ENCODE results near the gene BMP8B.
"Not testable (repeated sequence)": the region's sequence is repeated elsewhere in the genome, so short reads cannot be mapped to it uniquely, and the experiment has no call there.

The BMP8B gene

DNA sequence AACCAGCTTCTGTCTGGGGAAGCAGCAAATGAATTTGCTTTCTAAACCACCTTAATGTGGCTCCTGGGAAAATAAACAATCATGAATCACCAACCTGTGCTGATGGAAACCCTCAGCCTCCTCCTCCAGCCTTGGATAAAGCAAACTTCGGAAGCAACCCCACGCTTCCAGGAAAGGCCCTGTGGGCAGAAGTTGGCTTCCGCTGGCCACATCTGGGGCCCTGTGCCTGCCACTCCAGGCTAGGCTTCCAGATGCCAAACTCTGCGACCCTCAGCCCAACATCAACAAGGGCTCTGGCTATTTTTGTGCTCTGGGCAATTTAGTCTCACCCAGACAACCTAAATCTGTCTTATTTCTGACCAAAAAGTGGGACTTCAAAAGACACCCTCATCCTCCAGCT lies 11.4 kb downstream of the BMP8B start:
- no peak for DNase-seq

DNA sequence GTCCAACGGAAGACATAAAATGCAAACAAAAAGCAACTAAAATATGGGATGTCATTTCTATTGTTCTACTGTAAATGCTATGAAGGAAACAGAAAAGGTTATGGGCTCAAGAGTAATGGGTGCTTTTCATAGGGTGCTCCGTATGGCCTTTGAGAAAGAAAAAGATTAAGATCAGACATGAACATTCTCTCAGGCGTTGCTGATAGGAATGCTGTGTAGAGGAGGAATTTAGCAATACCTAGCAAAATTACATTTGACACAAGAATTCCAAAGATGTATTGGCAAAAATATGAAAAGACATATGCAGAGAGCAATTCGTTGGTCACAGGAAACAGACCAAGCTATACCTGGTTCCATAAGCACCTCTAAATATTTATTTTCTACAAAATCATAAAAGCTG lies 11.8 kb downstream of the BMP8B start:
- DNase-seq = no peak

DNA sequence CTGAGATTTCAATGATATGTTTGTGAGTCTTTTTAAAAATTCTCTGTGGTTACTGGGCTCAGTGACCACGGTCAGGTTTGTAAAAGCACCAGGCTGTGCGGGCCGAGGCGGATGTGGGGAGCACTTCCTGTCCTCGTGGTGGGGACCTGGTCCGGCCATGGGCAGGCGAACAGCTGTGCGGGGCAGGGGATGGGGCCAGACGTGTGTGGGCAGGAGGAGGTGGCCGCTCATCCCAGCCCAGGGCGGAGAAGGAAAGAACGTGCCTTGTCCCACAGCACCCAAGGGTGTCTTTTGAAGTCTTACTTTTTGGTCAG lies 12.3 kb downstream of the BMP8B start:
- DNase-seq = no peak

DNA sequence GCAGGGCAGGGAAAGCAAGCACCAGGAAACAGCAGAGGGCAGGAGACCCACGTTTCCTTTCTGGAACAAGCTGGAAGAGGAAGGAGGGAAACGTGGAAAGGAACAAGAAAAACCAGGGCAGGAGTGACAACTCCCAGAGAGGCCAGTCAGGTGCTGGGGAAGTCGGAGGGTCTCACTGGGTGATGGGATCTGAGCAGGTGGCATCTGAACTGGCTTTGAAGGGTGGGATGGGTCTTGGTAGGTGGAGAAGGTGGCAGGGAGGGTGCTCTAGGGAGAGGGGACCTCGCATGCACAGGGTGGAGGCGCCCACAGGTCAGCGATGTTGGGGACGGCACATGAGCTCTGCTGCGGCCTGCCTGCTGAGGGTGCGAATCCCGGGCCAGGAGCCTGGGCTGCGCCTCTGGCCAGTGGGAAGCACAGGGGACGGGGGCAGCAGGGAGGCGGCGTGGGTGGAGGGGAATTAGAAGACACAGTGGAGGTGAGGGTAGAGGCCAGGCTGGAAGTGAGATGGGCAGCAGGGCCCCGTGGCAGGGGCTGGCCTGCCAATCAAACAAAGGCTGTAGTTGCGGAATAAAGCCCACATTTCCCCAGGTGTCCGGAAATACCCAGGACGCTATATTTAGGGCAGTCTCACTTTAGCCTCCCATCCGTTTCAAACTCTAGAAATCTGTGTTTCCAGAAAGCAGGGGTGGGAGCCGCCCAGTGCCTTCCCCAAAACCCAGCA lies 12.8 kb downstream of the BMP8B start:
- not testable (repeated sequence) for DNase-seq

DNA sequence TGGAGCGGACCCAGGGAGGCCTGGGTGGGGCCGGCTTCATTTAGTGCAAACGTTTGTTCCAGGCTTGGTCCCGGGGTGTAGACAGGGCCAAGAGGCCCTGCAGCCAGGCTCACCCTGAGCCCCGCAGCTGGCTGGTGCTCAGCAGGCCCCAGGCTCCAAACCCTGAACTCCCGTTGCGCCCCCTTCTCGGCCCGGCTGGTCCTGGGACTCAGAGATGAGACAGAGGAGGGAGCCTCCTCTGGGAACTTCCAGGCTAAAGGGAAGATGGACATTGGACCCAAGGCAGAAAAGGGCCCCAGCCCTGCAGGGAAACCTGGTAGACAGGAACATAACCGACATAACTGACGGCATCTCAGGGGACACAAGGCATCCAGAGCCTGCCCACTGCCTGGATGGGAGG lies 13.5 kb downstream of the BMP8B start:
- DNase-seq = not testable (repeated sequence)

DNA sequence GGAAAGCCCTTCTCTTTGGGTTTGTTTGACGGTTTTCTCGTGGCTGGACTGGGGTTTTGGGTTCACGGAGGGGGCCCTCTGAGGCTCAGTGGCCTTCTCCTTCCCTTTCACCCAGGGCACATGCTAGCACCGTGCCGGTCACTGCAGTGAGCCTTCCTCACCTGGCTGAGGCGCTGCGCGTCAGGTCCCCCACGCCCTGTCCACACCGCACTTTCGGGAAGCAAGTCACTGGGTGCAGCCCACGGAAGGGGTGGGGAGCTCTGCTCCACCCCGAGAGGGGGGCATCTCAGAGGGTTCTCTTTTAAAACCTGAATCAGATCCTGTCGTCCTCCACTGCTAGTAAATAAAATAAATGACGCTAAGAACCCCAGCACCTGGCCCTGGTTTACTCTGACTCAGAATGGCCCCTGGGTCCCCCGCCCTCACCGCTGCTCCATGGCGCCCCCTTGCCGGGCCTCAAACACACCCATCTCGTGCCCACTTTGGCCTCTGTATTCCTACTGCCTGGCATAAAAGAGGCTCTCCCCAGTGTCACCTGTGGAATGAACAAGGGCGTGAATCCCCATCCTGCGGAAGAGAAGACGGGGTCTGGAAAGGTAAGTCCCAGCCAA lies 15.2 kb downstream of the BMP8B start:
- not testable (repeated sequence) for DNase-seq

DNA sequence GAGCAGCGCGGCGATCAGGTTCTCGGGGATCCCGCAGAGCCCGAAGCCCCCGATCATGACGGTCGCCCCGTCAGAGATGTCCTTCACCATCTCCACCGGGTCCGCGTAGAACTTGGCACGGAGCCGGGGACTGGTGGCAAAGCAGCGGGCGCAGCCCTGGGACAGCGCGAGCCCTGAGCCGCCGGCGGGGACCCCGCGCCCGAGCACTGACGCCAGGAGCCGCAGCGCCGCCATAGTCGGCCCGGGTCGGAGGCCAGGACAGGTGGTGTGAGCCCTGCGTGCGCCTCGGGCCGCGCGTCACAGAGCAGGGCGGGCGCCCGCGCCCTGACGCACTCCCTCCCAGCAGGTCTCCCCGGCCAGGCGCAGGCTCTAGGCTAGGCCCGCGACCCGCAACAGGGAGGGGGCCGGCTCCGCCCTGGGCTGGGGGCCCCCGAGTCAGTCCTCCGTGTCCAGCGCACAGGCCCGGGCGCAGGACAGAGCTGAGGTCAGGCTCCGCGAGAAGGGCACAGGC lies 17.6 kb downstream of the BMP8B start, which contains the start of gene OXCT2:
TSS of gene OXCT2 (minus strand) at position 327 of the 511 bp plus-strand sequence. CDS start at position 234, 93 bp downstream.
- not testable (repeated sequence) for DNase-seq

DNA sequence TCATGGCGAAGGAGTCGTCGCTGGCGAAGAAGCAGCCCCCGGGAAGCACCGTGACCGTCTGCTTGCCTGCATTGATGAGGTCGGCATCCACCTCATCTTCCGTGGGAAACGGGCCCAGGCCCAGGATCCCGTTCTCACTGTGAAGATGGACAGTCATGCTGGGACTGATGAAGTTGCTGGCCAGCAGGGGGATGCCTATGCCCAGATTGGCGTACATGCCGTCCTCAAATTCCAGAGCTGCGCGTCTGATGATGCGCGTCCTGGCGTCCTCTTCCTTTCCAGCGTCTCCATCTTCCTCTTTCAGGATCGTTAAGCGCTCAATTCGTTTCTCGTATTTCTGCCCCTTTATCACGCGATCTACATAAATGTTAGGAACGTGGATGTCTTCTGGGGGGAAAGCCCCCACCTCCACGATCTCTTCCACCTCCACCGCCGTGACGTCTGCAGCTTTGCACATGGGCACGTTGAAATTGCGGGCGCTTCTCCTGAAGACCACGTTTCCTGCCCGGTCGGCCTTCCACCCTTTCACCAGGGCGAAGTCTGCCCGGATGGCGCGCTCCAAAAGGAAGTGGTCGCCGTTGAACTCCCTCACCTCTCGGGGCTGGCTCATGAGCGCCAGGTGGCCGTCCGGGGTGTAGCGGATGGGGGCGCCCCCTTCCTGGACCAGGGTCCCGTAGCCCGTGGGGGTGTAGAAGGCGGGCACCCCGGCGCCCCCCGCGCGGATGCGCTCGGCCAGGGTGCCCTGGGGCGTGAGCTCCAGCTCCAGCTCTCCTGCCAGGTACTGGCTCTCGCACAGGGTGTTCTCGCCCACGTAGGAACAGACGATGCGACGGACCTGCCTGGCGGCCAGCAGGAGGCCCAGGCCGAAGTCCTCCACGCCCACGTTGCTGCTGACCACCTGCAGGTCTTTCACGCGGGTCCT lies 18.3 kb downstream of the BMP8B start:
- not testable (repeated sequence) for DNase-seq

DNA sequence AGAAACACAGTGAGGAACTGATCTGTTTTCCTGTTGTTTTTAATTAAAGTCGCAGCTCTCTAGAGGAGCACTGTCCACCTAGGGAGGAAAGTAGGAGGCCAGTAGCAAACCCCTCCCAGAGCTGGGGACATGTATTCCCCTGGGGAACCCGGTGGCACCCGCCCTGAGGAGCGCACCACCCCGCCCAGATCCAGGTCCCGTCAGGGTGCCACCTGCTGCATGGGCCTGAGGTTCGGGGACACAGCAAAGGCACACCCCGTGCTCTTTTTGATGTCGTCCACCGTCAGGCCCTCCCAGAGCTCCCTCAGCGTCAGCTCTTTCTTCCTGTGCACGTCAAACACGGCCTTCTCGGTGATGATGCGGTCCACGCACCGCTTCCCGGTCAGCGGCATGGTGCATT lies 19.2 kb downstream of the BMP8B start:
- not testable (repeated sequence) for DNase-seq

DNA sequence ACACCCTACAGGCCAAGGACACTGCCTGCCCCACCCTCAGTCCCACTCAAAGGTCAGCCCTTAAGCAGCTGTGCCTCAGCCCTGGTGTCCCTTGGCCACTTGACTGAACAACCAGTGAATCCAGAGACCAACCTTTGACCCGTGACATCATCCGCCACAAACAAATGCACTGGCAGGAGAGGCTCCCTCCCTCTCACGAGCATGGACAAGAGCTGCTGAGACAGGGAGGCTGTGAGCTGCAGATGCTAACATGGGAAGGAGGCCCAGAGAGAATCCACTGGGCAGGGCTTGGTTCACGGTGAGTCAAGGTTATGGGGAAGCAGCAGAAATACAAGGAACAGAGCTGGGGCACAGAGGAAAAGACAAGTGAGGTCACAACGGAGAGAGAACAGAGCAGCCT lies 22.2 kb downstream of the BMP8B start:
- DNase-seq = not testable (repeated sequence)

DNA sequence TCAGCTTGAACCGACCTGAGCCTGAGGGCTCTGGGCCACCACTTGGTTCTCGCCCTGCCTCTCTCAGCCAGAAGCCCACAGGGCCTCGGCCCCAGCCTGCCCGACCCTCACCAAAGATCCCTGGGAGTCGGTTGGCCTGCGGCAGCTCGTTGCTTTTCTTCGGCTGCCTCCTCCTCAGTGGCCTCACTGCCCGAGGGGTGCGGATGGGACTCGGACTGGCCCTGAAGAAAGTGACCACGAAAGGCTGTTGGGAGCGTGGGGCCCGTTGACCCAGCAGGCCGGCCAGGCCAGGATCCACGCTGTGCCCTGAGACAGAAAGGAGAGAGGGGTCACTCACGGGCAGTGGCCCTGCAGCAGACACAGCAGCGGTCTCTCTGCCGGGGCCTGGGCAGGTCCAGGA lies 24.2 kb downstream of the BMP8B start:
- not testable (repeated sequence) for DNase-seq

DNA sequence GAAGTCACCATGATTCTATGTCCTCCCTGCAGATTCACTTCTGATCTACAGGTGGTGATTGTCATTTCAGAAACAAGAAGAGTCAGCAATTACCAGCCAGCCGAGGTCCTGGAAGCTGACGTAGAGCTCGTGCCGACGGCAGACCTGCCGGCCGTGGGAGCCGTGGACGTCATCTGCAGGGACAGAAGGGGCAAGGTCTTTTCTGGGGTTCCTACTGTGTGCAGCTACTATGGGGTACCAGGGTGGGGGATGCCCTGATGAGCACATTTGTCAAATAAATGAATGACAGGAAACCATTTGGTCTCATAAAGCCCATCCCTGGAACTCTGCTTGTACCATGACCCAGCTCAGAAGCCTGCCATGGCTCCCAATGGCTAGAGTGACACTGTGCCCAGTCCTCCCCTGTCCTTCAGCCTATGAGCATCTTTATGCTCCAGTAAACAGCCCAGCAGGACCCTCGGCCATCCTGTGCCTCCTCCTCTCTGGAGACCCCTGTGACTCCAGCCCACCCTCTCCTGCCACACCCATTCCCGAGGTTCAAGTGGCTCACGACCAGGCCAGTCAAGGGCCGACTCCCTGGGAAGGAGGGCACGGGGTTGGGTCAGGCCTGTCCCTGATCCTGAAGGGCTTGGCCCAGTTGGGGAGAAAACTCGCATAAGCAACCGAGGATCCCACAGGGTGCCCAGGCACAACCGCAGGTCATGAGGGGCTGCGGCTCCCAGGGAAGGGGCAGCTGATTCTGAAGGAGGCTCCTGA lies 24.9 kb downstream of the BMP8B start:
- not testable (repeated sequence) for DNase-seq

DNA sequence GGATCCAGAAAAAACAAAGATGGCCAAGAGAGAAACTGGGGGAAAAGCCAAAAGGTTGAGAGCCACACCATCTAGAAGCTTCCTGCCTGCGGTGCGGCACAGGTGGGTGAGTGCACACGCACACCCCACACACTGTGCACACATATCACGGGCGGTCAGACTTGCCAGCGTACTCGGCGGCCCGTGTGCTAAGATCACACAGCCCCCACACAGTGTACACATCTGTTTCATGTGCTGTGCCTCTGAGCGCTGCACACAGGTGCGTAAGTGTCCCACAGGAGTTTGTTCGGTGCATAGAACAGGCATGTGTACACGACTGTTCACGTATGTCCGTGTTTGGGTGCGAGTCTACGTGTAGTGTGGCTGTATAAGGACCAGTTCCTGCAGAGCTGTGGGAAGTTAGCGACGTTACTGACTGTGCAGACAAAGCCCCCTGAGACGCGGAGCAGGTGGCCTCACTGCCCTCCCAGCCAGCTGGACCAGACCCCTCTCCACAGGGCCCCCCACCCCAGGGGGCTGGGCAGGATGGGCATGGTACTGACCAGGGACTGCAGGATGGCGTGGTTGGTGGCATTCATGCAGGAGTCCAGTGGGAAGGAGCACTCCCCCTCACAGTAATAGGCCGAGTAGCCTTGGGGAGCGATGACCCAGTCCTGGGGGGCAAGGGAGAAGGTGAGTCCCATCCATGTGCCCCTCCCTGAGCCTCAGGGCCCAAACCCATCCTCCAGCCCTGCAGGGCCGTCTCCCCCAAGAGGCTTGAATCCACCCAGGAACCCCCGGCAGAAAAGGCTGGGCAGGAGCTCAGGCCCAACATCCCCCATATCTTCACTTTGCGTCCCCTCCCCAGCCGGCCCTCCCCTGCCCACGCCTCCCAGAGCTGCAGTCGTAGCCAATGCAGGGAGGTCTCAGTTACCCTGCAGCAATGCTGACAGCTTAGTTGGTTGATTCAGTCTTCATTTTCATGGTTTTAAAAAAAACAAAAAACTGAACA lies 25.8 kb downstream of the BMP8B start:
- DNase-seq = no peak

DNA sequence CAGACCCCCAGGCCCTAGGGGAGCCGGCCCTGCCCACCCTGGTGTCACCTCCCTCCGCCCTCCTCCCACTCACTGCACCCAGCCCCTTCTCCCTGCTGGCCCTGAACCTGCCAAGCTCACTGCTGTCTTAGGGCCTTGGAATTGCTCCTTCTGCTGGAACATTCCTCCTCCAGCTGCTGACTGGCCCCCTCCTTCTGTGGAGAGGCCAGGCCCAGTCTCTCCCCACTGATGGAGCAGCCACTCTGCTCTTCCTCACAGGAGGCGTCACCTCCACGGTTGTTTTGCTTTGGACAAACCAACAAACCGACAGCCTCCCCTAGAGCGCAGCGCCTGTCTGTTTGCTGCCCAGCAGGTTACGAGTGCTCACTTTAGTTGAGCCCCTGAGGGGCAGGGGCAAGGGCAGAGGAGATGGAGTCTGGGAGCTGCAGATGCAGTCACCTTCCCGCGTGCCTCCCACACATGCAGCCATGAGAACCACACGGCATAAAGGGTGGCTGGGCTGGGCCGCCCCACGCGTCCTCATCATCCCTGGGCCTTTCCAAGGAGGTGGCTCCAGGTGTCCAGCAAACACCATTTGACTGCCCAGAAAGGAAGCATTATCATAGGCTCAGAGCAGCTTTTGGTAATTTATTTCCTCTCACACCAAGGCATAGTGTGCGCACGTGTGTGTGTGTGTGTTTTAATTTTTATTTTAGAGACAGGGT lies 27.0 kb downstream of the BMP8B start:
- no peak for DNase-seq

DNA sequence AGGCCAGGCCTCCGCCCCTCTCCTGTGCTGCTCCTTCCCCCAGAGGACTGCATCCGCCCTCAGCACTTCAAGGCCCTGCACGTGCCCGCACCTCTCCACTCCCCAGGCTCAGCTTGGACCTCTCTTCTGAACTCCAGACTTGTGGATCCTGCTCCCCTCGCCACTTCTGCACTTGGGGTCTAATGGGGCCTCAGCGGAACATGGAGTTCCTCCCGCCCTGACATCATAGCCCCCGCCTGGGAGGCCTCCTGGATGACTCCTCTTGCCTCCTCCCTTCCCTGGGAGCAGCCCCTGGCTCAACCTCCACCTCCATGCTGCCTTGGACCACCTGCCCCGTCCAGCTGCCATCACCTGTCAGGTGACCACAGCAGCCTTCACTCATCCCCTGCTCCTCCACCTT lies 27.6 kb downstream of the BMP8B start:
- no peak for DNase-seq

DNA sequence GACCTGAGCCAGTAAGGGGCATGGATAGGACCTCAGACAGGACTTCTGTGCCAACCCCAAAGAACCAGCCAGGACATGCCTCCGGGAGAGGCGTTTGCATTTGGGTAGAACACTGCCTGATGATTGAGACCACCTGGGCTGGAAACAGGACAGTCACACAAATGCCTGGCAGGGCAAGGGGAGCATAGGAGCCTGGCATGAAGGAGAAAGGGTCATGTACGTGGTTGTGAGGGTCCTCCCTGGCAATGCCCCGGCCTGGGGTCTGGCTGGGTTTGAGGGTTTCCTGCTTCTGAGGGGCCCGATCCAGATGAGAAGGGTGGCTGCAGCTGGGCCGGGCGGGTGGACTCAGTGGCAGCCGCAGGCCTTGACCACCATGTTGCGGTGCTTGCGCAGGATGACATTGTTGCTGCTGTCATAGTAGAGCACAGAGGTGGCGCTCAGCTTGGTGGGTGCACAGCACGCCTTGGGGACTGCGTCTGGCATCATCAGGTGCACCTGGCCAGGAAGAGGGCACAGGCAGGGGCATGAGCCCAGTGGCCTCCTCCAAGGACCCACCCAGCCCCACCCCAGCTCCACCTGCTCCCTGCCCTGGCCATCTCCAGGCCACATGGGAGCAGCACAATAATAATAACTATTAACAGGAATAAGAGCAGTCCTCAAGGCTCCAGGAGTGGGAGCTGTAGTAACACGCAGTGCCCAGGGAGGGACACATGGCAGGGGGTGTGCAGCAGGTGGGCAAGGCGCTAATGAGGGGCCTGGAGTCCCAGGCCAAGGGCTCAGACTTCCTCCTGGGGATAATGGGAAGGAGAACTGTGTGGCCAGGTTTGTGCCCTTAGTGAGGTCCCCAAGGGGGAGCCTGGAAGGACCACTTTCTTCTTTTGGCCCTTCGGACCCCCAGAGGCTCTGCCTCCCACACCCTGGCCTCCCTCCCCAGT lies 28.3 kb downstream of the BMP8B start:
- DNase-seq = no peak

DNA sequence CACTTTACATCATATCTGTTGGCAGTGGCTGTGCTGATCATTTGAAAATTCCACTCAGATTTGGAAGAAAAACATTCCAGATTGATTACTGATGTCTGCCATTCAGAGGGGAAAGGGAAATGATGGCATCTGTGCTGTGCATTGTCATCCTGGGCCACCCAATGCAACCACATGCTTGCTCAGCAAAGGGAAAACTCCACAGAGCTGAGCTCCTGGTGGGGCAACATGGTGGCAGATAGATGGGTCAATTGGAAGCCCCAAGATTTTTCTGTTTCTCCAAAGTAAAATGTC lies 29.3 kb downstream of the BMP8B start:
- DNase-seq = no peak

DNA sequence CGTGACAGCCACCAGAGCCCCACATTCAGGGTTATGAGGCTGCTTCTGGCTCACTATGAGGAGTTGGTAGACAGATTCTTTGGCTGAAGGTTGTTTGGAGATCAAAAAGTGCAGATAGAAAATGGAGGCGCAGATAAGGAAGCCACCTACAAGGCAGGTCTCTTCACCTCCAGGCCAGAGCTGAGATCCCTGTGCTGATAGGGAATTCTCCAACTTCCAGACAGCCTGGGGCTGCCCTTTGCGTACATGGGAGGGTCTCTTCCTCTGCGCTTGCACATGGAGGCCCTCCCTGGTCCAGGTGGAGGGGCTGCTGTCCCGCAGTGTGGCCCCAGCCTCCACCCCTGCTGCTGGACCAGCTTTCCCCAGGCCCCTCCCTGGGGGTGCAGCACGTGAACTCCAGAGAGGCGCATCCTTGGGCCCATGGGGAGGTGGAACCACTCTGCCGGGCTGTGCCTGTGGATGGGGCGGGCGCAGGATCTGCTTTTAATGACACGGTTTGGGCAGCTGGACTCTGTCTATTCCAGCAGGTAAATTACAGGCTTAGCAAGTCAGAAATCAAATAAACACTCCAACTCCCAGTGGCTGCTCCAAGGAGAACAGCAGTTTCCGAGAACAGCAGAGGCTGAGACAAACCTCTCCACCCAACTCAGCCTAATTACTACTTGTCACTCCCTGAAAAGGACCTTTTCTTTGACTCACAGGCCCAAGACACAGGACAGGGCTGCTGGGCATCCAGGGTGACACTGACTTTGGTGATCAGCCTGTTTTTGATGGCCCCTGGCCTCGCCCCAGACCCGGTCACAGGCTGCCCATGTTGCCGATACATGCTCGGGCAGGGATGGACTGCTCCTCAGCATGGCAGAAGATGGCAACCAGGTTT lies 29.9 kb downstream of the BMP8B start:
- DNase-seq = no peak

DNA sequence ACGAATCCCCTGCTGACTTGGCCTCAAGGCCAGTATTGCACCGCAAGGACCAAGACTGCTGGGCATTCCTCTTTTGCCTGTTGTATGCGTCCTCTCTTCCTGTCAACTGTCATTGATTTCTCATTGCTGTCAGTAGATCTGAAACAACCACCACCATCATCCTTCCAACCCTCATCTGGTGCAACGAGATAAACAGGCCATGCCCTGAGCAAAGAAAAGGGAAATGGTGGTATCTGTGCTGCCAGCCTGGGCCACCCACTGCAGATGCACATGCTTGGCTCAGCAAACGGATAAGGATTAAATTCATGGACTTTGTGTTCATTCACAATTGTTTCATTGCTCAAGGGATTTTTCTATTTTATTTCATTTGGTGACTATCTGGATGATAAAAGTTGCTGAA lies 31.2 kb downstream of the BMP8B start:
- no peak for DNase-seq
